ENCODE measurements around the gene PCDH10. TPM values are rescaled to one million over a fixed set of nuclear protein-coding genes. Genes with fewer than 3 reads are reported as not detected.
A peak's percentile ranks its signal among the peaks of the same experiment; 100 is the strongest.

Gene PCDH10
- total RNA-seq, 2 donors from 2014 or later = 0.22 to 0.37 TPM

- intact Hi-C loops (cut with DNase I) = no loop called here
- H3K36me3 ChIP-seq = no peaks in the 10 kb centered on the region
- H3K9me3 ChIP-seq = no peaks in the 10 kb centered on the region
- no peak for TF ChIP-seq CTCF (IDR thresholded peaks at IDR 0.05)
- no peak for DNase-seq
- no peak overlapping the region for H3K27ac ChIP-seq
- no peak overlapping the region for H3K9ac ChIP-seq (ENCODE audit: low read depth in 2 of 2, low read length in 2 of 2)
- no peaks in the 10 kb centered on the region for H3K4me1 ChIP-seq
- peaks cover 57% of the 10 kb centered on the region for H3K27me3 ChIP-seq
- H3K4me3 ChIP-seq = no peak overlapping the region
These were observed 2.2 kb downstream of the PCDH10 start for GRCh38 chr4:133151341-133151690.

- Histone ChIP-seq H3K27me3 (peaks cover 53% of the 10 kb centered on the region), H3K36me3 (no peaks in the 10 kb centered on the region), H3K27ac (no peak overlapping the region), H3K4me3 (peak overlapping the region; percentile 10), H3K9me3 (no peaks in the 10 kb centered on the region), H3K4me1 (no peaks in the 10 kb centered on the region), H3K9ac (ENCODE audit: low read depth in 2 of 2, low read length in 2 of 2) (no peak overlapping the region)
- intact Hi-C loops (cut with DNase I) = no loop called here
- TF ChIP-seq CTCF (IDR thresholded peaks at IDR 0.05) = no peak
- no peak for DNase-seq
These were observed 2.7 kb downstream of the PCDH10 start for GRCh38 chr4:133151691-133152329.

- TF ChIP-seq CTCF (IDR thresholded peaks at IDR 0.05) = no peak
- H3K27ac ChIP-seq = no peak overlapping the region
- no peak overlapping the region for H3K9ac ChIP-seq (ENCODE audit: low read depth in 2 of 2, low read length in 2 of 2)
- no peaks in the 10 kb centered on the region for H3K36me3 ChIP-seq
- no peak overlapping the region for H3K4me3 ChIP-seq
- no peak for DNase-seq
- intact Hi-C loops (cut with DNase I) = no loop called here
- peaks cover 47% of the 10 kb centered on the region for H3K27me3 ChIP-seq
- no peaks in the 10 kb centered on the region for H3K4me1 ChIP-seq
- H3K9me3 ChIP-seq = no peaks in the 10 kb centered on the region
These were observed 3.3 kb downstream of the PCDH10 start for GRCh38 chr4:133152330-133152821.

GRCh38 chr4:133152831-133153481, 3.9 kb downstream of the PCDH10 start:
- no peak for TF ChIP-seq CTCF (IDR thresholded peaks at IDR 0.05)
- Histone ChIP-seq H3K4me1 (no peaks in the 10 kb centered on the region), H3K4me3 (no peak overlapping the region), H3K9ac (ENCODE audit: low read depth in 2 of 2, low read length in 2 of 2) (no peak overlapping the region), H3K27ac (no peak overlapping the region), H3K27me3 (peaks cover 41% of the 10 kb centered on the region), H3K9me3 (no peaks in the 10 kb centered on the region), H3K36me3 (no peaks in the 10 kb centered on the region)
- intact Hi-C loops (cut with DNase I) = no loop called here
- DNase-seq = no peak

- Histone ChIP-seq H3K36me3 (no peaks in the 10 kb centered on the region), H3K27me3 (peaks cover 33% of the 10 kb centered on the region), H3K4me1 (no peaks in the 10 kb centered on the region), H3K9ac (ENCODE audit: low read depth in 2 of 2, low read length in 2 of 2) (no peak overlapping the region), H3K9me3 (no peaks in the 10 kb centered on the region), H3K4me3 (no peak overlapping the region), H3K27ac (no peak overlapping the region)
- intact Hi-C loops (cut with DNase I) = no loop called here
- DNase-seq = no peak
- no peak for TF ChIP-seq CTCF (IDR thresholded peaks at IDR 0.05)
These were observed 5.6 kb downstream of the PCDH10 start for GRCh38 chr4:133154725-133155124.
